ENCODE data around the gene LRRC56. TPM values are rescaled to one million over a fixed set of nuclear protein-coding genes. Genes with fewer than 3 reads are reported as not detected.

Gene LRRC56
- total and polyA plus RNA-seq, 2 donors from 2014 or later: 1.2 to 7.7 TPM

- H3K9ac ChIP-seq (ENCODE audit: low read length in 3 of 3): no peak overlapping the region
- DNase-seq (no peak), FAIRE-seq (no peak)
- H3K4me3 ChIP-seq (ENCODE audit: low read length in 3 of 3): no peak overlapping the region
- no peak overlapping the region for H3K27ac ChIP-seq (ENCODE audit: low read depth in 2 of 2, low read length in 2 of 2)
- no peaks in the 10 kb centered on the region for H3K9me3 ChIP-seq (ENCODE audit: control insufficient read depth in 2 of 3, insufficient read depth in 1 of 3, low read length in 3 of 3)
- no peaks in the 10 kb centered on the region for H3K4me1 ChIP-seq (ENCODE audit: control insufficient read depth in 2 of 3, insufficient read depth in 2 of 3, low read depth in 1 of 3, low read length in 3 of 3)
- intact Hi-C loops (cut with DNase I): no loop called here
- no peak for TF ChIP-seq CTCF (IDR thresholded peaks at IDR 0.05; ENCODE audit: borderline replicate concordance, extremely low read depth, insufficient read depth)
- H3K36me3 ChIP-seq (ENCODE audit: control insufficient read depth in 2 of 3, insufficient read depth in 3 of 3, low read length in 3 of 3): peaks cover 0 to 4% (median 0%) of the 10 kb centered on the region in 3 donors
- H3K27me3 ChIP-seq (ENCODE audit: control insufficient read depth, insufficient read depth, low read length): no peaks in the 10 kb centered on the region
These were observed 48.7 kb upstream of the LRRC56 start for GRCh38 chr11:488579-488978.

- no peak for FAIRE-seq
- no peaks in the 10 kb centered on the region for H3K27me3 ChIP-seq (ENCODE audit: control insufficient read depth, insufficient read depth, low read length)
- H3K27ac ChIP-seq (ENCODE audit: low read depth in 2 of 2, low read length in 2 of 2): no peak overlapping the region
- H3K9me3 ChIP-seq (ENCODE audit: control insufficient read depth in 2 of 3, insufficient read depth in 1 of 3, low read length in 3 of 3): no peaks in the 10 kb centered on the region
- peaks cover 0 to 4% (median 0%) of the 10 kb centered on the region in 3 donors for H3K36me3 ChIP-seq (ENCODE audit: control insufficient read depth in 2 of 3, insufficient read depth in 3 of 3, low read length in 3 of 3)
- no peak for DNase-seq
- H3K4me3 ChIP-seq (ENCODE audit: low read length in 3 of 3): no peak overlapping the region
- TF ChIP-seq CTCF (IDR thresholded peaks at IDR 0.05; ENCODE audit: borderline replicate concordance, extremely low read depth, insufficient read depth): no peak
- no peak overlapping the region for H3K9ac ChIP-seq (ENCODE audit: low read length in 3 of 3)
- intact Hi-C loops (cut with DNase I): no loop called here
- H3K4me1 ChIP-seq (ENCODE audit: control insufficient read depth in 2 of 3, insufficient read depth in 2 of 3, low read depth in 1 of 3, low read length in 3 of 3): no peaks in the 10 kb centered on the region
These were observed 48.3 kb upstream of the LRRC56 start for GRCh38 chr11:488992-489391.

GRCh38 chr11:489610-490185 lies 47.6 kb upstream of the LRRC56 start:
- Histone ChIP-seq H3K27ac (ENCODE audit: low read depth in 2 of 2, low read length in 2 of 2) (no peak overlapping the region), H3K4me3 (ENCODE audit: low read length in 3 of 3) (no peak overlapping the region), H3K27me3 (ENCODE audit: control insufficient read depth, insufficient read depth, low read length) (no peaks in the 10 kb centered on the region), H3K4me1 (ENCODE audit: control insufficient read depth in 2 of 3, insufficient read depth in 2 of 3, low read depth in 1 of 3, low read length in 3 of 3) (no peaks in the 10 kb centered on the region), H3K36me3 (ENCODE audit: control insufficient read depth in 2 of 3, insufficient read depth in 3 of 3, low read length in 3 of 3) (peaks cover 0 to 4% (median 0%) of the 10 kb centered on the region in 3 donors), H3K9me3 (ENCODE audit: control insufficient read depth in 2 of 3, insufficient read depth in 1 of 3, low read length in 3 of 3) (no peaks in the 10 kb centered on the region), H3K9ac (ENCODE audit: low read length in 3 of 3) (no peak overlapping the region)
- FAIRE-seq: no peak
- peak in 1 of 5 donors; percentile 70 for DNase-seq
- intact Hi-C loops (cut with DNase I): no loop called here
- TF ChIP-seq CTCF (IDR thresholded peaks at IDR 0.05; ENCODE audit: borderline replicate concordance, extremely low read depth, insufficient read depth): no peak
